ENCODE data around the gene ZNF439.
"Not testable (repeated sequence)": the region's sequence is repeated elsewhere in the genome, so short reads cannot be mapped to it uniquely, and the experiment has no call there.

The ZNF439 gene

DNA sequence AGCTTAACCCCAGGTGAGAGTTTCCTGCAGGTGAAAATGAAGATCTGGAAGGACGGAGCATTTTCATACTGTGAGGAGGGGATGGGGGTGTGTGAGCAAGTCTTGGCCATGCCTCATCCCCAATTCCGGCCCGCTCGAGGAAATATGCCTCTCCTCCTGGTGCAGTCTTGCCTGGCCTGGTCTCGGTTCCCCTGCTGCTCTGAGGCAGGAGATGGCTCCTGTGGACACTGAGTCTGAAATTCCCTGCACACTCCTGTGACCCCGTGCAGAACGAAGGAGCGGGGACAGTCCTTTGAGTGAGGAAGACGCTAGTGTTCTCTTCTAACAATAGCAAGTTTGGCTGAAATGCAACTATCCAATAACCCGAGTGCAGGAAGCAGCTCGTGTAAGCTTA, 329 bp upstream of the ZNF439 start:
- H3K27ac ChIP-seq = no peak overlapping the region
- TF ChIP-seq, protein P1, sequence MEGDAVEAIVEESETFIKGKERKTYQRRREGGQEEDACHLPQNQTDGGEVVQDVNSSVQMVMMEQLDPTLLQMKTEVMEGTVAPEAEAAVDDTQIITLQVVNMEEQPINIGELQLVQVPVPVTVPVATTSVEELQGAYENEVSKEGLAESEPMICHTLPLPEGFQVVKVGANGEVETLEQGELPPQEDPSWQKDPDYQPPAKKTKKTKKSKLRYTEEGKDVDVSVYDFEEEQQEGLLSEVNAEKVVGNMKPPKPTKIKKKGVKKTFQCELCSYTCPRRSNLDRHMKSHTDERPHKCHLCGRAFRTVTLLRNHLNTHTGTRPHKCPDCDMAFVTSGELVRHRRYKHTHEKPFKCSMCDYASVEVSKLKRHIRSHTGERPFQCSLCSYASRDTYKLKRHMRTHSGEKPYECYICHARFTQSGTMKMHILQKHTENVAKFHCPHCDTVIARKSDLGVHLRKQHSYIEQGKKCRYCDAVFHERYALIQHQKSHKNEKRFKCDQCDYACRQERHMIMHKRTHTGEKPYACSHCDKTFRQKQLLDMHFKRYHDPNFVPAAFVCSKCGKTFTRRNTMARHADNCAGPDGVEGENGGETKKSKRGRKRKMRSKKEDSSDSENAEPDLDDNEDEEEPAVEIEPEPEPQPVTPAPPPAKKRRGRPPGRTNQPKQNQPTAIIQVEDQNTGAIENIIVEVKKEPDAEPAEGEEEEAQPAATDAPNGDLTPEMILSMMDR (conservative IDR thresholded peaks at IDR 0.05; ENCODE audit: low read depth) = no peak
- ChIA-PET POLR2A (ENCODE audit: low non-redundant PET) (no interaction called here), CTCF (interaction anchor here (0.9 kb wide), 1 partner anchor 11 kb away, joined by 4 read pairs; no protein-coding TSS in a partner anchor)
- DNase-seq (ENCODE audit: low spot score) = no peak

DNA sequence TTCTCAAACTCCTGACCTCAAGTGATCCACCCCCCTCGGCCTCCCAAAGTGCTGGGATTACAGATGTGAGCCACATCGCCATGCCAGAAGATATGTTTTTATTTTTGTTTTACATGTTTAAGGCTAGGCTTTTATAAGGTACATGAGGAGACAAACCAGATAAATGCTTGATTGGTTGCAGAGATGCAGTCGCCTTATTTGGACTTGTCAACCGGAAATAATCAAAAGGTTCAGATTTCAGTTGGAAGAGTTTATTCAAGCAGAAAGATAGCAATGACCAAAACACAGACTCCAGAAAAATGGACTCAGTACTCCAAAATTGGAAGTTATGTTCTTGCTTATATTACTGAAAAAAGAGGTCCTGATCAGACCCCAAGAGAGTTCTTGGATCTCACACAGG, 1.8 kb downstream of the ZNF439 start:
- CTCF ChIA-PET = interaction anchor here (0.7 kb wide), 1 partner anchor 609 kb away, joined by 3 read pairs; no protein-coding TSS in a partner anchor
- POLR2A ChIA-PET (ENCODE audit: low non-redundant PET); H3K27ac ChIP-seq; DNase-seq (ENCODE audit: low spot score): not testable (repeated sequence)

DNA sequence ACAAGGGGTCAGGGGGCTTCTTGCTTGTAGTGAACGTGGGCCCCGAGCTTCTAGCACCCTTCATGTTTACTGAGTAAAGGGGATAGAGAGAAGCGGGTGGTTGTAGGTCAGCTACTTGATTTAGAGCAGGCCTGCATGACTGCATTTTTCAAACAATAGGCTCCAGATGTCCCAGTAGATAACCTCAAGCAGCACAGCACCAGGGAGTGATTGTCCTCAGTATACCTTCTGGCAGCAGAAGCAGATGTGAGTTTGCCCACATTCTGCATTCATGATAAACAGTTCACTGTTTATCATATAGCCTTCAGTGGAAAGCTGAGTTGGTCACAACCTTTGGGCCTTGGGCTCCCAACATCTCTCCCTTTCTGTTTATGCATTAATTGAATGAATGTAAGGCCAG, 4.8 kb downstream of the ZNF439 start:
- CTCF ChIA-PET = no interaction called here

DNA sequence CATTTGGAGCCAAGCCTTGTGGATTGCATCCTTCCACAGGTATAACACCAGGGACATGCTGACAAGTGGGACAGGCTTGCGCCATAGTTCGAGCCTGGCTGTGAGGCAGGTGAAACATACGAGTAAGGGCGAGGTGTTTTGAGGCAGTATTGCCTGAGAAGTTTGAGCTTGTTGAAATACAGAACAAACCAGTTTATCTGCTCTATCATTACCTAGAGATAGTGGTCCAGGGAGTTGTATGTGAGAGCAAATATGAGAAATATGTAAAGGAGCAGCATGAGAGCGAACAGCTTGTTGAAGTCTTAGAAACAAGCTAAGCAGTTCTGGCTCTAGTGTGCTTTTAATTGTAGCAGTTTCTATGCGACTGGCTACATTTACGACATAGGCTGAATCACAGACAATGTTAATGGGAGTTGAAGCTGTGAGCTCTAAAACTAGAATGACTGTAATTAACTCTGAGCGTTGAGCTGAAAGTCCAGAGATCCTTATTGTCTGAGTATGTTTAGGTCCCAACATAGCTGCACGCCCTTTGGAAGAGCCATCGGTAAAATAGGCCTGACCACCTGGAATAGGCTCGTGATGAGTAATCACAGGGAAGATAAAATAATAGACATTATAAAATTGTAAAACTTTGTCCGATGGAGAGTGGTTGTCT, 8.2 kb downstream of the ZNF439 start:
- TF ChIP-seq, protein P1 (conservative IDR thresholded peaks at IDR 0.05; ENCODE audit: low read depth) = no peak
- no peak for DNase-seq (ENCODE audit: low spot score)
- CTCF ChIA-PET = interaction anchor here (1.1 kb wide), 1 partner anchor 59 kb away, joined by 5 read pairs; the partner anchor contains the start of gene ZNF491
- H3K27ac ChIP-seq = no peak overlapping the region
- POLR2A ChIA-PET (ENCODE audit: low non-redundant PET) = no interaction called here

More for the DNA sequence above, 4.8 kb downstream of the ZNF439 start:
- POLR2A ChIA-PET (ENCODE audit: low non-redundant PET) = no interaction called here
- H3K27ac ChIP-seq = no peak overlapping the region
- TF ChIP-seq, protein P1 (conservative IDR thresholded peaks at IDR 0.05; ENCODE audit: low read depth) = no peak
- DNase-seq (ENCODE audit: low spot score) = no peak

DNA sequence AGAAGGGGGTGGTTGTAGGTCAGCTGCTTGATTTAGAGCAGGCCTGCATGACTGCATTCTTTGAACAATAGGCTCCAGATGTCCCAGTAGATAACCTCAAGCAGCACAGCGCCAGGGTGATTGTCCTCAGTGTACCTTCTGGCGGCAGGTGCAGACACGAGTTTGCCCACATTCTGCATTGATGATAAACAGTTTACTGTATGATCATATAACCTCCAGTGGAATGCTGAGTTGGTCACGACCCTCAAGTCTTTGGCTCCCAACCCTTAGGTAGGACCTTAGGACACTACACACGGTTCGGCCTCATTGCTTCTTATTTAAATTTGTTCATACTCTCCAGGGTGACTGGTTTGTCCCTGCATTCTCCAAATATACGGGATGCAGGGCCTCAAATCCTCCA, 12.2 kb downstream of the ZNF439 start:
- TF ChIP-seq, protein P1 (conservative IDR thresholded peaks at IDR 0.05; ENCODE audit: low read depth) = no peak
- ChIA-PET CTCF (no interaction called here), POLR2A (ENCODE audit: low non-redundant PET) (no interaction called here)
- no peak overlapping the region for H3K27ac ChIP-seq
- DNase-seq (ENCODE audit: low spot score) = no peak

DNA sequence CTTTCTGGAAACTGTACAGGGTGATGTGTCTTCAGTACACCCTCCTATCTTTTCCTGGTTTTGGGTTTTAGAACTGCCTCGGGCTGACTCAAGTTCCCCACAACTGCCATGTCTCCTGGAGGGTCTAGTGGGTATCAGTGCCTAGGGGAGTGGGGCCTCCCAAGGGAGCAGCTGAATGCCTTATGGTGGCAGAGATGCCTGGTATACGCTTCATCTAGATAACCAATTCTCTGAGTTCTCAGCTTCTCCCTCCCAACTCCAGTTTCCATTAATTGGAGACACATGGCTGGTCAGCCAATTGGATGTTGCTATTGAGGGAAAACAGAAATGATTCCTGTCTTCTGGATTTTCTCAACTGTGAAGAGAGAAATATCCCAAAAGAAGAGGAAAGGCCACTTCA, 12.8 kb downstream of the ZNF439 start:
- TF ChIP-seq, protein P1 (conservative IDR thresholded peaks at IDR 0.05; ENCODE audit: low read depth) = no peak
- ChIA-PET POLR2A (ENCODE audit: low non-redundant PET) (no interaction called here), CTCF (no interaction called here)
- no peak overlapping the region for H3K27ac ChIP-seq
- DNase-seq (ENCODE audit: low spot score) = no peak

DNA sequence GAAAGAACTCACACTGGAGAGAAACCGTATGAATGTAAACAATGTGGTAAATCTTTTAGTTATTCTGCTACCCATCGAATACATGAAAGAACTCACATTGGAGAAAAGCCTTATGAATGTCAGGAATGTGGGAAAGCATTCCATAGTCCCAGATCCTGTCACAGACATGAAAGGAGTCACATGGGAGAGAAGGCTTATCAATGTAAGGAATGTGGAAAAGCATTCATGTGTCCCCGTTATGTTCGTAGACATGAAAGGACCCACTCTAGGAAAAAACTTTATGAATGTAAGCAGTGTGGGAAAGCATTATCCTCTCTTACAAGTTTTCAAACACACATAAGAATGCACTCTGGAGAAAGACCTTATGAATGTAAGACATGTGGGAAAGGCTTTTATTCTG, 19.2 kb downstream of the ZNF439 start:
- CTCF ChIA-PET = not testable (repeated sequence)

DNA sequence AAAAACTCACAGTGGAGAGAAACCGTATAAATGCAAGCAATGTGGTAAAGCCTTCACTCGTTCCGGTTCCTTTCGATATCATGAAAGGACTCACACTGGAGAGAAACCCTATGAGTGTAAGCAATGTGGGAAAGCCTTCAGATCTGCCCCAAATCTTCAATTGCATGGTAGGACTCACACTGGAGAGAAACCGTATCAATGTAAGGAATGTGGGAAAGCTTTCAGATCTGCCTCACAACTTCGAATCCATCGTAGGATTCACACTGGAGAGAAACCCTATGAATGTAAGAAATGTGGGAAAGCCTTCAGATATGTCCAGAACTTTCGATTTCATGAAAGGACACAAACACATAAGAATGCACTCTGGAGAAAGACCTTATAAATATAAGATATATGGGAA, 19.7 kb downstream of the ZNF439 start:
- CTCF ChIA-PET = no interaction called here
- DNase-seq (ENCODE audit: low spot score) = no peak
- TF ChIP-seq, protein P1 (conservative IDR thresholded peaks at IDR 0.05; ENCODE audit: low read depth) = no peak
- POLR2A ChIA-PET (ENCODE audit: low non-redundant PET) = no interaction called here
- no peak overlapping the region for H3K27ac ChIP-seq

More for the DNA sequence above, 19.2 kb downstream of the ZNF439 start:
- POLR2A ChIA-PET (ENCODE audit: low non-redundant PET); H3K27ac ChIP-seq; DNase-seq (ENCODE audit: low spot score): not testable (repeated sequence)
